ENCODE measurements around the gene KRT27. TPM values are rescaled to one million over a fixed set of nuclear protein-coding genes. Genes with fewer than 3 reads are reported as not detected.
"Not testable (repeated sequence)": the region's sequence is repeated elsewhere in the genome, so short reads cannot be mapped to it uniquely, and the experiment has no call there.

Gene KRT27
- total RNA-seq (2014; rRNA removed), result not detected in 2 replicates
- polyA plus RNA-seq (2012), result not detected

- no peak for DNase-seq (ENCODE audit: low read depth)
These were observed at the start of gene KRT27 for GRCh38 chr17:40782450-40782849. Gene KRT27, minus strand, starts transcription at chr17:40782550. Its CDS starts 57 bp downstream, at chr17:40782493.

- no peak for DNase-seq (ENCODE audit: low read depth)
These were observed 47.9 kb upstream of the KRT27 start for GRCh38 chr17:40830085-40830776.

GRCh38 chr17:40828454-40829044, 46.2 kb upstream of the KRT27 start:
- no peak for DNase-seq (ENCODE audit: low read depth)

GRCh38 chr17:40827746-40828453, 45.5 kb upstream of the KRT27 start:
- no peak for DNase-seq (ENCODE audit: low read depth)

- DNase-seq (ENCODE audit: low read depth), result peak; percentile 29
These were observed 43.2 kb upstream of the KRT27 start for GRCh38 chr17:40825599-40825998.

- DNase-seq (ENCODE audit: low read depth), result no peak
These were observed 41.9 kb upstream of the KRT27 start for GRCh38 chr17:40824015-40824832.

- DNase-seq (ENCODE audit: low read depth), result no peak
These were observed 39.9 kb upstream of the KRT27 start, which contains the start of gene KRT10 for GRCh38 chr17:40822132-40822812. Gene KRT10, minus strand, starts transcription at chr17:40822614. Its CDS starts 29 bp downstream, at chr17:40822585.

GRCh38 chr17:40821536-40821935, 39.2 kb upstream of the KRT27 start:
- no peak for DNase-seq (ENCODE audit: low read depth)

- no peak for DNase-seq (ENCODE audit: low read depth)
These were observed 38.0 kb upstream of the KRT27 start for GRCh38 chr17:40820228-40820838.

- peak; percentile 36 for DNase-seq (ENCODE audit: low read depth)
These were observed 37.3 kb upstream of the KRT27 start for GRCh38 chr17:40819528-40820125.

GRCh38 chr17:40818733-40819527, 36.6 kb upstream of the KRT27 start:
- peak; percentile 74 for DNase-seq (ENCODE audit: low read depth)

GRCh38 chr17:40818343-40818732, 36.0 kb upstream of the KRT27 start:
- no peak for DNase-seq (ENCODE audit: low read depth)

- no peak for DNase-seq (ENCODE audit: low read depth)
These were observed 34.8 kb upstream of the KRT27 start for GRCh38 chr17:40817103-40817682.

GRCh38 chr17:40816569-40816968, 34.2 kb upstream of the KRT27 start:
- DNase-seq (ENCODE audit: low read depth), result no peak

- DNase-seq (ENCODE audit: low read depth), result no peak
These were observed 33.0 kb upstream of the KRT27 start for GRCh38 chr17:40815381-40815780.

GRCh38 chr17:40814657-40815056, 32.3 kb upstream of the KRT27 start:
- DNase-seq (ENCODE audit: low read depth), result not testable (repeated sequence)

GRCh38 chr17:40813804-40814203, 31.5 kb upstream of the KRT27 start:
- peak; percentile 19 for DNase-seq (ENCODE audit: low read depth)

GRCh38 chr17:40812639-40813038, 30.3 kb upstream of the KRT27 start:
- DNase-seq (ENCODE audit: low read depth), result no peak

- DNase-seq (ENCODE audit: low read depth), result peak; percentile 42
These were observed 28.1 kb upstream of the KRT27 start for GRCh38 chr17:40810494-40810893.
